ENCODE results near the gene MAST4. TPM values are rescaled to one million over a fixed set of nuclear protein-coding genes. Genes with fewer than 3 reads are reported as not detected.

MAST4 gene
- total and polyA plus RNA-seq, 2 donors (not counting 1 experiment from before 2014, with no cell fraction given): 7.0 to 15.2 TPM

GRCh38 chr5:66945389-66946349 is 349.5 kb downstream of the MAST4 start:
- Histone ChIP-seq H3K4me3 (replicated peaks in 1 of 4; ENCODE audit: control extremely low read depth in 1 of 4, insufficient read depth in 1 of 4, low read depth in 3 of 4, low read length in 4 of 4) (no peak overlapping the region), H4K20me1 (ENCODE audit: control insufficient read depth, extremely low read depth, insufficient read depth, low read length) (no peaks in the 10 kb centered on the region), H3K27ac (ENCODE audit: insufficient read depth, low read length) (no peak overlapping the region), H3K36me3 (ENCODE audit: control insufficient read depth, insufficient read depth, low read length) (no peaks in the 10 kb centered on the region), H3K9ac (ENCODE audit: insufficient read depth, low read length) (no peak overlapping the region), H2AFZ (ENCODE audit: low read length) (no peak overlapping the region), H3K4me1 (ENCODE audit: control insufficient read depth, extremely low read depth, insufficient read depth, low read length) (no peaks in the 10 kb centered on the region), H3K4me2 (ENCODE audit: extremely low read depth, insufficient read depth, low read length) (no peak overlapping the region), H3K79me2 (ENCODE audit: control insufficient read depth, insufficient read depth, low read length) (no peaks in the 10 kb centered on the region), H3K27me3 (ENCODE audit: control insufficient read depth, insufficient read depth, low read length) (no peaks in the 10 kb centered on the region), H3K9me3 (ENCODE audit: control insufficient read depth, insufficient read depth, low read depth, low read length) (no peaks in the 10 kb centered on the region)
- TF ChIP-seq, protein P1, sequence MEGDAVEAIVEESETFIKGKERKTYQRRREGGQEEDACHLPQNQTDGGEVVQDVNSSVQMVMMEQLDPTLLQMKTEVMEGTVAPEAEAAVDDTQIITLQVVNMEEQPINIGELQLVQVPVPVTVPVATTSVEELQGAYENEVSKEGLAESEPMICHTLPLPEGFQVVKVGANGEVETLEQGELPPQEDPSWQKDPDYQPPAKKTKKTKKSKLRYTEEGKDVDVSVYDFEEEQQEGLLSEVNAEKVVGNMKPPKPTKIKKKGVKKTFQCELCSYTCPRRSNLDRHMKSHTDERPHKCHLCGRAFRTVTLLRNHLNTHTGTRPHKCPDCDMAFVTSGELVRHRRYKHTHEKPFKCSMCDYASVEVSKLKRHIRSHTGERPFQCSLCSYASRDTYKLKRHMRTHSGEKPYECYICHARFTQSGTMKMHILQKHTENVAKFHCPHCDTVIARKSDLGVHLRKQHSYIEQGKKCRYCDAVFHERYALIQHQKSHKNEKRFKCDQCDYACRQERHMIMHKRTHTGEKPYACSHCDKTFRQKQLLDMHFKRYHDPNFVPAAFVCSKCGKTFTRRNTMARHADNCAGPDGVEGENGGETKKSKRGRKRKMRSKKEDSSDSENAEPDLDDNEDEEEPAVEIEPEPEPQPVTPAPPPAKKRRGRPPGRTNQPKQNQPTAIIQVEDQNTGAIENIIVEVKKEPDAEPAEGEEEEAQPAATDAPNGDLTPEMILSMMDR (conservative IDR thresholded peaks at IDR 0.05 in 1 of 2, IDR thresholded peaks at IDR 0.05 in 1 of 2; ENCODE audit: low read depth in 1 of 2, low read length in 2 of 2): no peak
- no peak for TF ChIP-seq EZH2 (IDR thresholded peaks at IDR 0.05; ENCODE audit: low read length, missing control alignments)
- no peak for DNase-seq (ENCODE audit: low read depth in 2 of 2)

- Histone ChIP-seq H2AFZ (ENCODE audit: low read length) (no peak overlapping the region), H3K27me3 (ENCODE audit: control insufficient read depth, insufficient read depth, low read length) (no peaks in the 10 kb centered on the region), H4K20me1 (ENCODE audit: control insufficient read depth, extremely low read depth, insufficient read depth, low read length) (no peaks in the 10 kb centered on the region), H3K36me3 (ENCODE audit: control insufficient read depth, insufficient read depth, low read length) (no peaks in the 10 kb centered on the region), H3K4me1 (ENCODE audit: control insufficient read depth, extremely low read depth, insufficient read depth, low read length) (no peaks in the 10 kb centered on the region), H3K4me2 (ENCODE audit: extremely low read depth, insufficient read depth, low read length) (no peak overlapping the region), H3K79me2 (ENCODE audit: control insufficient read depth, insufficient read depth, low read length) (no peaks in the 10 kb centered on the region), H3K4me3 (replicated peaks in 1 of 4; ENCODE audit: control extremely low read depth in 1 of 4, insufficient read depth in 1 of 4, low read depth in 3 of 4, low read length in 4 of 4) (no peak overlapping the region), H3K27ac (ENCODE audit: insufficient read depth, low read length) (no peak overlapping the region), H3K9ac (ENCODE audit: insufficient read depth, low read length) (no peak overlapping the region), H3K9me3 (ENCODE audit: control insufficient read depth, insufficient read depth, low read depth, low read length) (no peaks in the 10 kb centered on the region)
- TF ChIP-seq, protein P1 (conservative IDR thresholded peaks at IDR 0.05 in 1 of 2, IDR thresholded peaks at IDR 0.05 in 1 of 2; ENCODE audit: low read depth in 1 of 2, low read length in 2 of 2): no peak
- no peak for TF ChIP-seq EZH2 (IDR thresholded peaks at IDR 0.05; ENCODE audit: low read length, missing control alignments)
- no peak for DNase-seq (ENCODE audit: low read depth in 2 of 2)
Observed at GRCh38 chr5:66947458-66947857, 351.3 kb downstream of the MAST4 start.

- H3K27me3 ChIP-seq (ENCODE audit: control insufficient read depth, insufficient read depth, low read length): no peaks in the 10 kb centered on the region
- no peaks in the 10 kb centered on the region for H3K36me3 ChIP-seq (ENCODE audit: control insufficient read depth, insufficient read depth, low read length)
- no peak overlapping the region for H3K9ac ChIP-seq (ENCODE audit: insufficient read depth, low read length)
- no peak for TF ChIP-seq EZH2 (IDR thresholded peaks at IDR 0.05; ENCODE audit: low read length, missing control alignments)
- TF ChIP-seq, protein P1 (conservative IDR thresholded peaks at IDR 0.05 in 1 of 2, IDR thresholded peaks at IDR 0.05 in 1 of 2; ENCODE audit: low read depth in 1 of 2, low read length in 2 of 2): no peak
- no peaks in the 10 kb centered on the region for H3K4me1 ChIP-seq (ENCODE audit: control insufficient read depth, extremely low read depth, insufficient read depth, low read length)
- H4K20me1 ChIP-seq (ENCODE audit: control insufficient read depth, extremely low read depth, insufficient read depth, low read length): no peaks in the 10 kb centered on the region
- no peak overlapping the region for H3K4me3 ChIP-seq (replicated peaks in 1 of 4; ENCODE audit: control extremely low read depth in 1 of 4, insufficient read depth in 1 of 4, low read depth in 3 of 4, low read length in 4 of 4)
- no peak overlapping the region for H3K27ac ChIP-seq (ENCODE audit: insufficient read depth, low read length)
- H3K79me2 ChIP-seq (ENCODE audit: control insufficient read depth, insufficient read depth, low read length): no peaks in the 10 kb centered on the region
- H2AFZ ChIP-seq (ENCODE audit: low read length): no peak overlapping the region
- DNase-seq (ENCODE audit: low read depth in 2 of 2): no peak
- no peaks in the 10 kb centered on the region for H3K9me3 ChIP-seq (ENCODE audit: control insufficient read depth, insufficient read depth, low read depth, low read length)
- no peak overlapping the region for H3K4me2 ChIP-seq (ENCODE audit: extremely low read depth, insufficient read depth, low read length)
Observed at GRCh38 chr5:66949066-66949465, 352.9 kb downstream of the MAST4 start.

Measured in fibroblast of lung (primary cell).